22Rv1 (cell line): ENCODE measurements around the gene RFX3.

Source experiments
- CTCF ChIP-seq: fragments of 450-650 bp; IDR thresholded peaks from 2 replicates; pipeline ENCODE4 v1.5.1; 2017; ENCODE audit warnings: mild to moderate bottlenecking
- ZFX ChIP-seq: fragments of 450-650 bp; IDR thresholded peaks from 2 replicates; pipeline ENCODE4 v1.6.1; 2017; ENCODE audit warnings: antibody characterized with exemption, borderline replicate concordance

- no peak for TF ChIP-seq CTCF
- no peak for TF ChIP-seq ZFX
Measured at GRCh38 chr9:3515405-3515804, 10.4 kb downstream of the RFX3 start.
